GM19395 (cell line): Measurements from ENCODE around the gene EIF2S2.

Source experiments
- ATAC-seq: cut with Tn5 transposase; IDR thresholded peaks from one replicate; pipeline ENCODE4 v1.9.1; 2021; ENCODE audit warnings: mild to moderate bottlenecking, moderate library complexity; ENCODE audit not compliant: unreplicated experiment

EIF2S2 gene

DNA sequence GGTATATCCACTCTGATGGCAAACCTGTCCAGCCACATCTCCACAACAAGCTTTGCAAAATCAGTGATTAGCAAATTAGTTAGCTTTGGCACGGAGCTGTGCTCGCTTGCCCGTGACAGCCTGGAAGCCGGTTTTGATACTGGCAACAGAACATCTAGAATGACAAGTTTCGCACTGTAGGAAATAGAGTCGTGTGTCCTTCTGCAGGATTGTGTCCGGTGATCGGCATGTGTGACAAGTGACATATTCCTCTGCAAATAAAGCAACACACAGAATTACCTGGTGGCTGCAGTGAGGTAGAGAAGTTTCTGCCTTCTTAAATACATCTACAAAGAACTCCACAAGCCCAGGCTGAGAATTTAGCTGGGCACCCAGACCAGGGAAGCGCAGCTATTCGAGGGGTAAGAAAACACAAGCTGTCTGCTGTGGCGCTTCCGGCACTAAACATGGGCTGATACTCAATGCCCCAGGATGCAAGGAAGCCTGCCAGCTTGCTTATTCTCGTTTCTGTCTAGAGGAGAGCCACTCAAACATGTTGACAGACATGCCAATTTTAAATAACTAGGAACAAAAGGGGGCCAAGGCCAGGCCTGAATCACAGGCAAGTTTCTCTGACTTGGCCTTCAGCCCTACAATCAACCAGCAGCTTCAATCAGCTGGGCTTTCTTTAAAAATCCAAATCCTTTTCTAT, 22.2 kb downstream of the EIF2S2 start:
- ATAC-seq: no peak

DNA sequence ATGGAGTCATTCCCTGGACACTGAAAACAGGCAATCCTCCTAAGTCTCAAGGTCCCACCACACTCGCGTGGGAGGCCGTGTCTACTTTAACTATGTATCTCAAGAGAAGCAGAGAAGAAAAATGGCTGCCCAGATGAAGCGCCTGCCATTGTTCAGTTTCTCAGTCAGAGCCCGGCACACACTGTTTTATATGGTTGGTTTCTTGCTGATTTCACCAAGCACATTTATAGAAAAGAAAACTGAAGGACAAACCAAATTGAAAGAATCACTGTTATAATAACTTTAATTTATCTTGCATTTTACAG, 22.9 kb downstream of the EIF2S2 start:
- ATAC-seq: no peak

DNA sequence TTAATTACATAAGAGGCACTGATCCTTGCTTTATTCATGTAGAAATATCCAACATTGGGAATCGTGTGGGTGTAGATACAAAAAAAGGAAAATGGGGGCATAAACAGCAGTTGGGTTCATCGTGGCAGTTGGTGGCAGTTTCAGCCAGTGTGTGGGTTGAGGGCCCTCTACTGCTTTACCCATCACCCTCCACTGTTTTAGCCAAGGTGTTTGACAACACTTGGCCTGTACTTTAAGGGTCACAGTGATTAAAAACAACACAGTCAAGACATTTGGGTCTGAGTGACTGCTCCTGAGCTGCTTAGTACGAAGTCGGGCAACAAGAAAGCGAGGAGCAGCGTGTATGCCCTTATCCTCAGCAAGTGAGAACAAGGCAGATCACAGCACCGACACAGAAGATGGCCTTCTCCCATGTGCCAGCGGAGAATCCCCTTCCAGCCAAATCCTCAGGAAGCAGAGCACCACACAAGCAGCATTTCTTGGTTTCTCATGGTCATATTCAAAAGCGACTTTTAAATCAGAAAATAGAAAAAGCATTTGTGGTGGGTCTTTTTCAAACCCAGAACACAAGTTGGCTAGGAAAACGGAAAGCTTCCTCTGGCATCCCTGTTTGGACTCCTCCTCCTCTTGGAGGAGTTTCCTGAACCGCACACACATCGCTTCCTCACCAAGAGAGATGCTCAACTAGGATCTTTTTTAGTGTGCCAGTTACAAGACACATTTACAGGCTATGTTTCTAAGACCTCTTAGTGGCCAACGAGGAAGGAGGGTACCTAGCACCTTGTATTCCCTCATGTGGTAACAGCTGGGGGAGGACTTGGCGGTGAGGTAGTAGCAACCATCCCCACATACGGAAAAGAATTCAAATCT, 23.5 kb downstream of the EIF2S2 start:
- no peak for ATAC-seq

DNA sequence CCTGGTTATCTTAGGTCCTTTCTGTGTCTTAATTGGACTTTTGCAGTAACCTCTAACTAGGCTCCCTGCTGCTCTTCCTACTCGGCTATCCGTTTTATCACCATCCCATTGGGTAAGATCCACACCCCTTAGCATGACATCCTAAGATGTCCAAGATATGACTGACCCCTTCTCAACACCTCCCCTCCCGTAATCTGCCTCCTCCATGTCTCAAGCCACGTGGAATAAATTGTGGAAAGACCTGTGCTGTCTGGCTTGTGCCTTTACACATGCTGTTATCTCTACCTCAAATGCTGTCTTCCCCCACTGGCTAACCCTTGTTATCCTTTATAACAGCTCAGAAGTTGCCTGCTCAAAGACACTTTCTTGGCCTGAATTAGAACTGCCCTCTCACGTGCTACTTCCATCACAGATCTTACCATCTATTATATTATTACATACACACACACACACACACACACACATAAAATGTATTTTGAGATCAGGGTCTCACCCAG, 26.5 kb downstream of the EIF2S2 start:
- no peak for ATAC-seq

DNA sequence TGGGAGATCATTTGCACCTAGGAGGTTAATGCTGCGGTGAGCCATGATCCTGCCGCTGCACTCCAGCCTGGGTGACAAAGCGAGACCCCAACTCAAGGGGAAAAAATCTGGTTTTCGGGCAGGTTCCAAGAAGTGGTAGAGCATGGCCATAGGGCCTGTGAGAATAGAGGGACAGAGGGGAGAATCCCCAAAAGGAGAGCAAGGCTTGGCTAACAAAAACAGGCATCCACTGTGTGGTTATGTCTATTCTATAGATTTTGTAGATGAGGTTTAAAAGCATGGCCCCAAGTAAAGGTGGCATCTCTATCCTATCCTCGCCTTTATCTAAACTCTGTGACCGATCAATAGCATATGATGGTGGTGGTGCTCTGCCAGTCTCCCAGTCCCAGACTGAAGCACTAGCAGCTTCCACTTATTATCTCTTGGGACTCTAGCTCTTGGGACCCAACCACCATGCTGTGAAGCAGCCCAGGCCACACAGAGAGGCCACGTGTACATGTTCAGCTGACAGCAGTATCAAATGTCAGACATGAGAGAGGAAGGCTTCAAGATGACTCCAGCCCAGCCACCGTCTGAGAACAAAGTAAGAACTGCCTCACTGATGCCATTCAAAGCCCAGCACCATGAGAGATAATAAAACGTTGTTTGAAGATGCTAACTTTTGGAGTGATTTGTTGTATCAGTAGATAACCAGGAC, 27.7 kb downstream of the EIF2S2 start:
- no peak for ATAC-seq

DNA sequence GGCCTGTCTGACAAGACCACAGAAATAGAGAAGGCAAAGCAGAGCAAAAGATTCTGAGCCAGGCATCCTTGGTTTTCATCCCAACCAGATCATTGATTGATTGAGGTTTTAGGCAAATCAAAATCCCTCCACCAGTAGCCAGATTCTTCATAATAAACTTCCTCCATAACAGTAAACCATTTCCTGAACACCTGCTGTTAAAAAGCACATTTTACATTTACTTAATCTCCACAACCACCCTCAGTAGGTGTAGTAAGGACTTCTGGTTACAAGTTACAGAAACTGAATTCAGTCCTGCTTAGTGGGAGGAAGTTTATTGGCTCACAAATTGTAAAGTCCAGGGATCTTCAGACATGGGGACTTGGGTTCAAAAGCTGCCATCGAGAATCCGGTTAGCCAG, 28.3 kb downstream of the EIF2S2 start:
- ATAC-seq: no peak

DNA sequence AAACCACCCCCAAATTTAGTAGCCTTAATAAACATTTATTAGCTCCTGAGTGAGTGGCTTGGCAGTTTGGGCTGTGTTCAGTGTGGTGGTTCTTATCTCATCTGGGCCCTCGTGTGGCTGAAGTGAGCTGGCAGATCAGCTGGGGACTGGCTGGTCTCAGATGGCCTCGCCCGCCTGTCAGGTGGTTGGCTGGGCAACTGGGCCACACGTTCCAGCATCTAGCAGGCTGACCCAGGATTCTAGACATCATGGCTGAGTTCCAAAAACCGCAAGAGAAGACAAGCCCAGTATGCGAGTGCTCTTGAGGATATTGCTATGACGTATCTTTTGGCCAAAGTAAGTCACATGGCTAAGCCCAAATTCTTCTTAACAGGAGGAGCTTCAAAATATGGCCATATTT, 28.9 kb downstream of the EIF2S2 start:
- ATAC-seq: no peak

DNA sequence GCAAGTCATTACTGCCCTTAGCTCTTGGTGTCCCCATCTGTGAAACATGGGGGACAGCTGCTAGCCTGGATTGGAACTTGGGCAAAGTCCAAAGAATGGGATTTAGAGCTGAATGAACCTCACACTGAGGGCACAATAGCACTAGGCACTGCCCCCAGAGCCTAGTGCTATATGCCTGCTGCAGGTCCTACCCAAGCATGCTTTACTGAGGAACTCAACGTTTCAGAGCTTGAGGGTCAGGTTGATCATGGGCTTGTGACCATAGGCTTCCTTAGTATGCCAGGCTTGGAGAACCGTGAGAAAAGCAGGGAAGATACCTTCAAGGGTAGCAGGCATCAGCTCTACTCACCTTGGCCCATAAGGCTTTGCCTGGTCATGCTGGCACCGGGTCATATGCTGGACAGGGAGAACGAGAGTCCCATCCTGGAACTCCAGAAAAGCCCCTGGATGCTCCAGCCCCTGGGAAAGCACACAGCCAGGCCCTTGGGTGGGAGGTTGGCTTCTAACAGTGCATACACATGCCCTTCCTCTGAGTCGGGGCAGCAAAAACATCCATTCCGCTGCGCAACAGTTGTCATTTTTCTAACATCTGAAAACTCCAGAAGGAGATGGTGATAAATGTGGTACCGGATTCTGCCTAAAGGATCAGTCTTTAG, 29.7 kb downstream of the EIF2S2 start:
- ATAC-seq: no peak

DNA sequence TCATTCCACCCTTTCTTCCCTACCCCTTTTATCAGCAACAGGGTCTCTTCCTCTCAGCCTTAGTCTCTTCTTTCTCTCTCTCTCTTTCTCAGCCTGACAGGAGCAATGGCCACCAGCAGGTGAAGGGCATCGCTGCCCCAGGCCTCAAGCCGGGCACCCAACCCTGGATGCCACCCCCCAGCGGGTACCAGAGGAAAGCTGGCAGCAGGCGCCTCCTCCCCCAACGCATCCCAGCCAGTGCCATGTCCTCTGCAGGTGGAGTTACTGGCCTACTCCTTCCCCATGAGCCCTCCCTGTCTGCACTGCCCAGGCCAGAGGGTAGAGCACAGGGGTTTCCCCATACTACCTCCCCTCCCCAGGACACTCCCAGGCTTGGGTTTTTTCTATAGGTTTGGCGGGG, 32.2 kb downstream of the EIF2S2 start:
- ATAC-seq: no peak

DNA sequence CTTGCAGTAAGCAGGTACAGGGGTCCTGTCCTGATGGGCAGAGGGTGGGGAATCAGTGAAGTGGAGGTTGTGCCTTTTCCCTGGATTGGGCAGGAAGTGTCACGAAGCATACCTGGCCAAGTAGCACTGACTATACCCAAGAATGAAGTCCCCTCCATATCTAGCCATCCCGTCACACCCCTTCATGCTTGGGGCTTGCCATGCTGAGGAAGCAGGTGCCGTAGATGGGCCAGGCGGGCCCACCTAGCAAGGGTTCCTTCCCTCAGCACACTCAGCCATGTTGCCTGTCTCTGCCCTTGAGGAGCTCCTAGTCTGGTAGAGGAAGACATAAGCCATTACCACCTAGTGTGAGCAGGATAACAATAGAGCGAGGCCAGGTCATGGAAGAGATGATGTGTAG, 33.5 kb downstream of the EIF2S2 start:
- no peak for ATAC-seq

DNA sequence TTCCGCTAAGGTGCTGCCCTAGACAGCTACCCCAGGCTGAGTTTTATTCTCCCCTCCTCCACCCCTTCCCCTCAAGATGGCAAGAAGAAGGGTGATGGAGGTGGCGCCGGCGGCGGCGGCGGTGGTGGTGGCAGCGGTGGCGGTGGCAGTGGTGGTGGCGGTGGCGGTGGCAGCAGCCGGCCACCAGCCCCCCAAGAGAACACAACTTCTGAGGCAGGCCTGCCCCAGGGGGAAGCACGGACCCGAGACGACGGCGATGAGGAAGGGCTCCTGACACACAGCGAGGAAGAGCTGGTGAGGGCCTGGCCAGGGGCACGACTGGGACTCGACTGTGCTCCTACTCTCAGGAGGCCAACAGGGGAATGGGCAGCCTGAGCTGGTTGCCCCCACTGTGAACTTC, 35.1 kb downstream of the EIF2S2 start:
- ATAC-seq: no peak

DNA sequence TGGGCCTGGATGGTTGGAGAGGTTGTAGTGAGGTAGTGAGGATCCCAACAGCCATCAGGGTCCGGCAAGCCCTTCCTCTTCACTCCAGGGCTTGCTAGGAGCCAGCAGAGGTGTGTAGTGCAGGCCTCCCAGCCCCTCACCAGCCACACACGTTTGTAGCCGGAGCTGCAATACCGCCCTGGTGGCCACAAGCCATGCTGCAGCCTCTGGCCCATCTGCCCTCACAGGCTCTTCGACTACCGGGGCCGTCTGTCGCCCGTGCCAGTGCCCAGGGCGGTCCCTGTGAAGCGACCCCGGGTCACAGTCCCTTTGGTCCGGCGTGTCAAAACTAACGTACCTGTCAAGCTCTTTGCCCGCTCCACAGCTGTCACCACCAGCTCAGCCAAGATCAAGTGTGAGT, 36.4 kb downstream of the EIF2S2 start:
- ATAC-seq: no peak

DNA sequence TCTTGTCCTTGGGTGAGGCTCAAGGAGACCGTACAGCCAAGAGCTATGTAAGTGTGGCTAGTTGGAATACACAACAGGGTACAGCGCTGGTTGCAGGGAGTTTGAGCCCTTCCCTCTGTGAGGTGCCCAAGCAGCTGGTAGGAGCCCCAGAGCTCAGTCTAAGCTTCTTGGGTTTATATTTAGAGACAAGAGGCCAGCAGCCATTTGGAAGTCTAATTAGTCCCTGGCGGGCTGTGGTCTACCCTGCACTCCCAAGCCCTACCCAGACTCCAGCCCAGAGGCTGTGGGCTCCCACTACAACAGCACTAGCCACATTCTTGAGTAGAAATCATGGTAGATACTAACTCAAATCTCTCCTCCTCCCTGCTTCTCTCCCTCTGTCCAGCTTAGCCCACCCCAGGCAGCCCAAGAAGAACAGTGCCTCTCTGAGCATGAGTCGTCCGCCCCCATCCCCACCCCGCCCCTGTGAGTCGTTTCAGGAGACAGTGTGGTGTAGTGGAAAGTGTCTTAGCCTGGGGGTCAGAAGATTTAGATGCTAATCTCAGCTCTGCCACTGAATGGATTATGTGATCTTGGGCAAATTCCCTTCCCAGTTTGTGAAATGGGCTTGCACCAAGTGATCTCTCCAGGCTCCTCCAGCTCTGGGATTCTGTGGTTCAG, 37.8 kb downstream of the EIF2S2 start:
- no peak for ATAC-seq

DNA sequence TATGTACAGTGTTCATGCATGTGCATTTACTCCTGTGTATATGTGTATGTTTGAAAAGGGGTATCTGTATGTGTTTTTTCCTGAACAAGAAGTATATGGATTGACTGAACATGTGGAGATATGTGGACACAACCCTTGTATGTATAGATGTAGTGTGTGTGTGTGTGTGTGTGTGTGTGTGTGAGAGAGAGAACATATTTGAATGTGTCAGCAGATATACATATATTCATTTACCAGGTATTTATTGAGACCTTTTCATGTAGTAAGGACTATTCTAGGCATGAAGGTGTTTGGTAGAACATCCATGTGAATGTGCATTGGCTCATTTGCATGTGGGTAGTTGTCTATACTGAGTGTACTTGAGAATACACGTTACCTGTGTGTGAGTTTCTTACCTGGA, 39.3 kb downstream of the EIF2S2 start:
- ATAC-seq: no peak

DNA sequence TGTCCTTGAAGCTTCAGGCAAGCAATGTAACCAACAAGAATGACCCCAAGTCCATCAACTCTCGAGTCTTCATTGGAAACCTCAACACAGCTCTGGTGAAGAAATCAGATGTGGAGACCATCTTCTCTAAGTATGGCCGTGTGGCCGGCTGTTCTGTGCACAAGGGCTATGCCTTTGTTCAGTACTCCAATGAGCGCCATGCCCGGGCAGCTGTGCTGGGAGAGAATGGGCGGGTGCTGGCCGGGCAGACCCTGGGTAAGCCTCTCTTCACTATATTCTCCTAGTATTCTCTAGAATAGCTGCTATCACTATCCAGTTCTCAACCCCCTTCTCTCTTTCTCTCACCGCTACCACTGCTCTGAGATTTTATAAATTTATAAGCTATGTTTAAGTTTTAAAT, 40.0 kb downstream of the EIF2S2 start:
- ATAC-seq: no peak

DNA sequence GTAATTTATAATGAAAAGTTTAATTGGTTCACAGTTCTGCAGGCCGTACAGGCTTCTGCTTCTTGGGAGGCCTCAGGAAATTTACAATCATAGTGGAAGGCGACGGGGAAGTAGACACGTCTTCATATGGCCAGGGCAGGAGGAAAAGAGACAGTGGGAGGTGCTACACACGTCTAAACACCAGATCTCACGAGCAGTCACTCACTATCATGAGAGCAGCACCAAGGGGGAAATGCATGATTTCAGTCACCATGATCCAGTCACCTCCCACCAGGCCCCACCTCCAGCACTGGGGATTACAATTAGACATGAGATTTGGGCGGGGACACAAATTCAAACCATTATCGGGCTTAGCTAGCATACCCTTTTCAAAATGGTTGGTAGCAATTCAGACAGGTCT, 41.2 kb downstream of the EIF2S2 start:
- no peak for ATAC-seq

DNA sequence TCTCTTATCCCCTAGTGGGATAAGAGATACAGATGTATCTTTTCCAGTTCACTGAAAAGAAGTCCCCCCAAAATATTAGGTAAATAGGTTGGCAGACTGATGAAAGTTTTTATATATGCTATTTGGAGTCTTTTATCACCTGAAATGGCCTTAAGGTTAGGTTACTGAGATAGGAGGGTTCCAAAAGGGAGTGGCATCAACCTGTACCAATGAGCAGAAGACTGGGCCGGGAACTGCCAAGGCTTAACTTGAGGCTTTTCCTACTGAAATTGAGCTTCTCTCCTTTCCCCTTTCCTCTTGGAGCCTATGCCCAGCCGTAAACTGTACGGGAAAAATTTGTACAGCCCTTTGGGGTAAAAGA, 42.0 kb downstream of the EIF2S2 start:
- ATAC-seq: no peak

DNA sequence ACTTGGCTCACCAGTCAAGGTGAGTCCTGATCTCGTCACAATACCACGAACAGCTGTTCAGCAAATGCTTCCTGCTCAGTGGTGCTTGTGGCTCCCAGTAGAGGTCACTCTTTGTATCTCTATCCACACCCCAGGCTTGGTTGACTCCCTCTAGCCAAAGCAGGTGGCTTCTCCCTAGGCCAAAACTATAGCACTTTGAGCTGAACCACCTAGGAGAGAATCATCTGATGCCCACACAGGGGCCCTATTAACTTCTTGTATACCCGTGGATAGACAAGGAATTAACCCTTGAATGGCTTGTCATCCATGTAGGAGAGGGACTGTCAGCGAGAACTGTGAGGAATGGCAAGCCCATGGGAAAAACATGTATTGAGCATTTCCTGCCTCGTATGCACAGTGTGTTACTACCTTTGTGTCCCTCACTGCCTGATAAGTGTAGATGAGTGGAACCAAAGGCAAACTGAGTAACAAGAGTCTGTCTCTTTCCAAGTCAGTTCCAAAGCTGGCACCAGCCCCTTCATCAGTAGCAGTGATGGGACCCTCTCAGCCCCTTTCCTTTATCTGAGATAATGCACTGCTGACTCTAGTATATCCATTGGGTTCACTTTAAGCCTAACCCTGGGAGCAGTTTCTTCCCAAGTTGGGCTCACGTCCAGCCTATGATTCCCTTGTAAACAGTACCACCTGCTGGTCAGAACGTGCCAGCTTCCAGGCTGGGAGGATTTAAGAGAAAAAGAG, 42.5 kb downstream of the EIF2S2 start:
- ATAC-seq: peak; percentile 57

DNA sequence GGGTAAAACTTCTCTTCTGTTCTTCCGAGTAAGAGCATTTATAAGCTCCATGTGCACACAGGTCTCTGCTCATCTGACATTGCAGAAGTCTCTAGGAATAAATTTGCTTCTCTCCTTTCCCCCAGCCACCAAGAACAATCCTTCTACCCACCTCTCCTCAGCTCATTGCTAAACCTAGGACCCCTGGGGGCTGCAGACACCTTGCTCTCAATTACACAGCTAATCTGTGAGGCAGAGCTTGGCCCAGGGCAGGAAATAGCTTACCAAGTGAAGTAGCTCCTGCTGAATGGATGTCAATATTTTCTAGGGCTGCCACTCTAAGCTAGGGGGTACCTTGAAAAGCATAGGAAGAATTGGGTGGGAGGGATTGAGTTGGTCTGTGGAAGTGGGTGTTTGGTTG, 44.0 kb downstream of the EIF2S2 start:
- ATAC-seq: no peak

DNA sequence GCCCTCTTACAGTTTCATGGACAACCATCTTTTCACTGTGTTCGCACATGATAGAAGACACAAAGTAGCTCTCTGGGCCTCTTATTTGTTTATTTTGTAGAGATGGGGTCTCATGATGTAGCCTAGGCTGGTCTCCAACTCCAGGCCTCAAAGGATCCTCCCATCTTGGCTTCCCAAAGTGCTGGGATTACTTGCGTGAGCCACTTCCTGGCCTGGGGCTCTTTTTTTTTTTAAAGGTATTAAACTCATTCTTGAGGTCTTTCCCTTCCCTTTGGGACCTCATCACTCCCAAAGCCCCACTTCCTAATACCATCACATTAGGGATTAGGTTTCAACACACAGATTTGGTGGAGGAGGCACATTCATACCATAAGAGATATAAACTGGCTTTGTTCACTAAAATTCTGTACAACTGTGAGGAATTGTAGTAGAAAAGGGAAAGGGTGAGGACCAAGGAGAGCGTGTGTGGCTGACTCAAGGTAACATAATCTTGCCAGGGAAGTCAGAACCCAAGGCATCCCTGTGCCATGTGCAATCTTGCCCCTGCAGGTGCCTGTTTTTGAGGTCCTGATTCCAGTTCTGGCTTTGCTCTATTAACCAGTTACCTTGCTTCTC, 45.5 kb downstream of the EIF2S2 start:
- no peak for ATAC-seq
